ENCODE data around the gene MTRR. TPM values are rescaled to one million over a fixed set of nuclear protein-coding genes. Genes with fewer than 3 reads are reported as not detected.

The MTRR gene
- total RNA-seq, 2 donors from 2014 or later: 40.6 to 47.0 TPM

GRCh38 chr5:7902201-7902600, 33.3 kb downstream of the MTRR start:
- Mint-ChIP-seq H3K27ac (no peak overlapping the region), H3K4me1 (no peaks in the 10 kb centered on the region), H3K27me3 (ENCODE audit: insufficient read depth) (no peaks in the 10 kb centered on the region), H3K9me3 (no peaks in the 10 kb centered on the region), H3K4me3 (no peak overlapping the region), H3K36me3 (ENCODE audit: low read depth) (peaks cover 70% of the 10 kb centered on the region)
- Histone ChIP-seq H3K9ac (ENCODE audit: extremely low read depth, low read length, poor library complexity, severe bottlenecking) (no peak overlapping the region), H3K27me3 (ENCODE audit: control insufficient read depth, insufficient read depth, low read length, poor library complexity, severe bottlenecking) (no peaks in the 10 kb centered on the region), H3K36me3 (ENCODE audit: control insufficient read depth, insufficient read depth, low read length) (peaks cover 63% of the 10 kb centered on the region), H3K27ac (ENCODE audit: low read depth, low read length) (no peak overlapping the region), H3K4me3 (ENCODE audit: low read length) (no peak overlapping the region), H3K4me1 (ENCODE audit: control insufficient read depth, insufficient read depth, low read length) (no peaks in the 10 kb centered on the region), H3K9me3 (ENCODE audit: control insufficient read depth, low read length) (peaks cover 2% of the 10 kb centered on the region)
- DNase-seq: no peak
- no peak for TF ChIP-seq CTCF (conservative IDR thresholded peaks at IDR 0.05)
- WGBS, 2 experiments (ENCODE audit: insufficient coverage in 1 of 2, insufficient read length in 1 of 2): 66 to 100% methylated on average over 1 to 3 of the region's 3 CpGs

- no peak for DNase-seq
- WGBS, 2 experiments (ENCODE audit: insufficient coverage in 1 of 2, insufficient read length in 1 of 2): 93 to 95% methylated on average over 8 to 9 of the region's 9 CpGs
- Histone ChIP-seq H3K9me3 (ENCODE audit: control insufficient read depth, low read length) (peaks cover 9% of the 10 kb centered on the region), H3K4me3 (ENCODE audit: low read length) (no peak overlapping the region), H3K4me1 (ENCODE audit: control insufficient read depth, insufficient read depth, low read length) (no peaks in the 10 kb centered on the region), H3K9ac (ENCODE audit: extremely low read depth, low read length, poor library complexity, severe bottlenecking) (no peak overlapping the region), H3K27ac (ENCODE audit: low read depth, low read length) (no peak overlapping the region), H3K27me3 (ENCODE audit: control insufficient read depth, insufficient read depth, low read length, poor library complexity, severe bottlenecking) (no peaks in the 10 kb centered on the region), H3K36me3 (ENCODE audit: control insufficient read depth, insufficient read depth, low read length) (peaks cover 62% of the 10 kb centered on the region)
- no peak for TF ChIP-seq CTCF (conservative IDR thresholded peaks at IDR 0.05)
- H3K36me3 Mint-ChIP-seq (ENCODE audit: low read depth): peaks cover 68% of the 10 kb centered on the region
- H3K9me3 Mint-ChIP-seq: peaks cover 5% of the 10 kb centered on the region
- H3K27me3 Mint-ChIP-seq (ENCODE audit: insufficient read depth): no peaks in the 10 kb centered on the region
- H3K4me3 Mint-ChIP-seq: no peak overlapping the region
- H3K27ac Mint-ChIP-seq: no peak overlapping the region
- H3K4me1 Mint-ChIP-seq: no peaks in the 10 kb centered on the region
Observed at GRCh38 chr5:7902666-7903625, 34.0 kb downstream of the MTRR start.

GRCh38 chr5:7904170-7904569, 35.2 kb downstream of the MTRR start:
- Histone ChIP-seq H3K27me3 (ENCODE audit: control insufficient read depth, insufficient read depth, low read length, poor library complexity, severe bottlenecking) (no peaks in the 10 kb centered on the region), H3K36me3 (ENCODE audit: control insufficient read depth, insufficient read depth, low read length) (peaks cover 66% of the 10 kb centered on the region), H3K9ac (ENCODE audit: extremely low read depth, low read length, poor library complexity, severe bottlenecking) (no peak overlapping the region), H3K27ac (ENCODE audit: low read depth, low read length) (no peak overlapping the region), H3K9me3 (ENCODE audit: control insufficient read depth, low read length) (peaks cover 22% of the 10 kb centered on the region), H3K4me3 (ENCODE audit: low read length) (no peak overlapping the region), H3K4me1 (ENCODE audit: control insufficient read depth, insufficient read depth, low read length) (no peaks in the 10 kb centered on the region)
- Mint-ChIP-seq H3K36me3 (ENCODE audit: low read depth) (peaks cover 68% of the 10 kb centered on the region), H3K4me1 (no peaks in the 10 kb centered on the region), H3K4me3 (no peak overlapping the region), H3K27ac (peak overlapping the region; percentile 9), H3K9me3 (peaks cover 12% of the 10 kb centered on the region), H3K27me3 (ENCODE audit: insufficient read depth) (no peaks in the 10 kb centered on the region)
- WGBS, 2 experiments (ENCODE audit: insufficient coverage in 1 of 2, insufficient read length in 1 of 2): 67% methylated on average over 2 of the region's 2 CpGs; no CpG with 5 or more reads in 1 of the 2 experiments
- no peak for TF ChIP-seq CTCF (conservative IDR thresholded peaks at IDR 0.05)
- no peak for DNase-seq

Measured in endodermal cell (in vitro differentiated cells).